AG10803 (cell line): ENCODE data around the gene PDCD2L.
"Not testable (repeated sequence)": the region's sequence is repeated elsewhere in the genome, so short reads cannot be mapped to it uniquely, and the experiment has no call there.

Source experiments
- DNase-seq: peaks from one replicate; pipeline ENCODE4 v3.0.0; 2010; ENCODE audit warnings: low read depth
- H3K4me3 ChIP-seq: 2 replicates; pipeline ENCODE4 v1.5.1; 2011; ENCODE audit warnings: mild to moderate bottlenecking, low read length, control low read depth
- TF ChIP-seq, protein P1 (sequence below): conservative IDR thresholded peaks from 2 replicates; pipeline ENCODE4 v1.5.1; 2011; ENCODE audit warnings: mild to moderate bottlenecking, low read length, control low read depth, inconsistent platforms

Gene PDCD2L

DNA sequence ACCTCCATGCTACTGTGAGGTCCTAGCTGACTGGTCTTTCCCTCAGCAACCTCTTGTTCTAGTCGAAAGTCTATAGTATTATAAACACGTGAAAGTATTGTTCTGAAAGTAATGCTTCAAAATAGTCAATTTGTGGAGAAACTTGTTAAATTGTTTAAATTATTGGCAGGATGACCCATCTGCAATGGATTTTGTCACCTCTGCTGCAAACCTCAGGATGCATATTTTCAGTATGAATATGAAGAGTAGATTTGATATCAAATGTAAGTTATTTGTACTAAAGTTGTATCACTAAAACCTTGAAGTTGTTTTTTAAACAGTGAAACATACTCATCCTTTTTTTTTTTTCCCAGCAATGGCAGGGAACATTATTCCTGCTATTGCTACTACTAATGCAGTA is 49.9 kb downstream of the PDCD2L start:
- no peak overlapping the region for H3K4me3 ChIP-seq
- DNase-seq: no peak
- TF ChIP-seq, protein P1, sequence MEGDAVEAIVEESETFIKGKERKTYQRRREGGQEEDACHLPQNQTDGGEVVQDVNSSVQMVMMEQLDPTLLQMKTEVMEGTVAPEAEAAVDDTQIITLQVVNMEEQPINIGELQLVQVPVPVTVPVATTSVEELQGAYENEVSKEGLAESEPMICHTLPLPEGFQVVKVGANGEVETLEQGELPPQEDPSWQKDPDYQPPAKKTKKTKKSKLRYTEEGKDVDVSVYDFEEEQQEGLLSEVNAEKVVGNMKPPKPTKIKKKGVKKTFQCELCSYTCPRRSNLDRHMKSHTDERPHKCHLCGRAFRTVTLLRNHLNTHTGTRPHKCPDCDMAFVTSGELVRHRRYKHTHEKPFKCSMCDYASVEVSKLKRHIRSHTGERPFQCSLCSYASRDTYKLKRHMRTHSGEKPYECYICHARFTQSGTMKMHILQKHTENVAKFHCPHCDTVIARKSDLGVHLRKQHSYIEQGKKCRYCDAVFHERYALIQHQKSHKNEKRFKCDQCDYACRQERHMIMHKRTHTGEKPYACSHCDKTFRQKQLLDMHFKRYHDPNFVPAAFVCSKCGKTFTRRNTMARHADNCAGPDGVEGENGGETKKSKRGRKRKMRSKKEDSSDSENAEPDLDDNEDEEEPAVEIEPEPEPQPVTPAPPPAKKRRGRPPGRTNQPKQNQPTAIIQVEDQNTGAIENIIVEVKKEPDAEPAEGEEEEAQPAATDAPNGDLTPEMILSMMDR: no peak

DNA sequence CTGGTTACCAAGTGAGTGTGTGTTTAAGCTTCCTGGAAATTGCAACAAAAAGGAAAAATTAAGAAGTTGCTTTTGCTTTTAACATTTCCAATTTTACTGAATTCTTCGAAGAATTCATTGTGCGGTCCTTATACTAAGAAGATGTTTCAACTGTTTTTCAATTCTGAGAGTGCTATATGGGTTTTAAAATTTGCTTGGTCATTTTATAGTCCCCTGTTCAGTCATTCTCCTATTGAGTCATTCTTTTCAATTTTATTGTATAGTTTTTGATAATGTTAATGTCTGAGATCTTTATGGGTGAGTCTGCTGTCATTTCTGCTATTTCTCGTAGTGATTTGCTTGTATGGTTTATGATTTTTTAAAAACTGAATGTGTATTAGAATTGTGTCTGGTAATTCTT is 50.5 kb downstream of the PDCD2L start:
- TF ChIP-seq, protein P1: no peak
- no peak for DNase-seq
- no peak overlapping the region for H3K4me3 ChIP-seq

DNA sequence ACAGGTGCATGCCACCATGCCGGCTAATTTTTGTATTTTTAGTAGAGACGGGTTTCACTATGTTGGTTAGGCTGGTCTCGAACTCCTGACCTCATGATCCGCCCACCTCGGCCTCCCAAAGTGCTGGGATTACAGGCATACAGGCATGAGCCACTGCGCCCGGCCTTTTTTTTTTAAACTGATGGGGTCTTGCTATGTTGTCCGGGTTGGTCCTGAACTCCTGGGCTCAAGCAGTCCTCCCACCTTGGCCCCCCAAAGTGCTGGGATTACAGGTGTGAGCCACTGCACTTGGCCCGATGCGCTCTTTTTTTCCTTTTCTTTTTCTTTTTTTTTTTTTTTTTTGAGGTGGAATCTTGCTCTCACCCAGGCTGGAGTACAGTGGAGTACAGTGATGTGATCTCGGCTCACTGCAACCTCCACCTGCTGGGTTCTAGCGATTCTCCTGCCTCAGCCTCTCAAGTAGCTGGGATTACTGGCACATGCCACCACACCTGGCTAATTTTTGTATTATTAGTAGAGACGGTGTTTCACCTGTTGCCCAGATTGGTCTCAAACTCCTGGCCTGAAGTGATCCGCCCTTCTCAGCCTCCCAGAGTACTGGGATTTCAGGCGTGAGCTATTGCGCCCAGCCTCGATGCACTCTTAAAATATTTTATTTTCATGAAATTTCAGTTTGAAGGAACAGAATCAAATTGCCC is 51.7 kb downstream of the PDCD2L start:
- not testable (repeated sequence) for H3K4me3 ChIP-seq, DNase-seq

DNA sequence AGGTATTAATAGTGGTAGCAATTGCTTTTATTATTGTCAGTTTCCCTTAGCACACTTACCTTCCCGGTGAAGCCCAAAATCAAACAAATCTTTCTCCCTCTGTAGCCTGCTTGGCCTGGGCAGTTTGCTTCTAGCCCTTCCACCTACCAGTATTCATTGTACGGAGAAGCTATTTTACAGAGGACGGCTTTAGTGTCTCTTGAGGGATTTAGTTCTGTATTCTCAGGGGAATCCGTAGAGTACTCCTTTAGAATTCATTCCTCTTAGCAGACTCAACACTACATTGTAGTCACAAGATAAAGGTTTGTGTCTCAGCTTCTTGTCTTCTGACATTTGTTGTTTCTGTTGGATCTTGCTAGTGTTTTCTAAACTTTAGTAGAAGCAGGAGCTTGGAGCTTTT is 53.2 kb downstream of the PDCD2L start:
- H3K4me3 ChIP-seq: no peak overlapping the region
- TF ChIP-seq, protein P1: no peak
- DNase-seq: no peak

DNA sequence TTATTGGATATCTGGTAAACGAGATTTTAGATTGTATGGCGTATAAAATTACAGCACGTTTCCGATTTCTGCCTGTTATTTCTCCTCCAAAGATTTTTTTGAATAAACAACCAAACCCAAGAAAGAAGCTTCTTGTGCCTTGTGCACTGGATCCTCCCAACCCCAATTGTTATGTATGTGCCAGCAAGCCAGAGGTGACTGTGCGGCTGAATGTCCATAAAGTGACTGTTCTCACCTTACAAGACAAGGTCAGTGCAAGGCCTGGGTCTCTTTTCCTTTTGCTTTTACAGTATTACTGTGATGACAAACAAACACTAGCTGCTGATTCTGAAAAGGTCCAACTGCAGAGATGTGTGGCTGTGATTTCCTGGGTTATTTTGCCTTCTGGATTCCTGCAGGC is 54.5 kb downstream of the PDCD2L start:
- no peak for DNase-seq
- TF ChIP-seq, protein P1: no peak
- H3K4me3 ChIP-seq: no peak overlapping the region

DNA sequence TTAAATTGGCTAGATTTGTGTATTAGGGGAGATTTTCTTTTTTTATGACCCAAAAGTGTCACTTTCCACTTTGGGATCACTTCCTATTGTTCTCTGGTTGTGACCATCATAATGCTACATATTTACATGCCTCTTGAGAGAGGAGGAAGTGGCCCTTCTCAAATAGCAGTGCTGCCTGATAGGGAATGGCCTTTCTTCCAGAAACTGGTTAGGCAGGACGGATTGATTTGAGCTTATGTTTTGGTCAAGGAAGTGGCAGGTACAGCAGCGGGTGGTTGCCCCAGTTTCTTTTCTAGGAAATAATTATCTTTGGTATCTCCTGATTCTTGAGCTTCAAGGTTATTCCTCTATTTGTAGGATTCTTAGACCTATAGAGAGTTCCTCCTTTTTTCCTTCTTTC is 55.4 kb downstream of the PDCD2L start:
- DNase-seq: no peak
- TF ChIP-seq, protein P1: no peak
- no peak overlapping the region for H3K4me3 ChIP-seq

DNA sequence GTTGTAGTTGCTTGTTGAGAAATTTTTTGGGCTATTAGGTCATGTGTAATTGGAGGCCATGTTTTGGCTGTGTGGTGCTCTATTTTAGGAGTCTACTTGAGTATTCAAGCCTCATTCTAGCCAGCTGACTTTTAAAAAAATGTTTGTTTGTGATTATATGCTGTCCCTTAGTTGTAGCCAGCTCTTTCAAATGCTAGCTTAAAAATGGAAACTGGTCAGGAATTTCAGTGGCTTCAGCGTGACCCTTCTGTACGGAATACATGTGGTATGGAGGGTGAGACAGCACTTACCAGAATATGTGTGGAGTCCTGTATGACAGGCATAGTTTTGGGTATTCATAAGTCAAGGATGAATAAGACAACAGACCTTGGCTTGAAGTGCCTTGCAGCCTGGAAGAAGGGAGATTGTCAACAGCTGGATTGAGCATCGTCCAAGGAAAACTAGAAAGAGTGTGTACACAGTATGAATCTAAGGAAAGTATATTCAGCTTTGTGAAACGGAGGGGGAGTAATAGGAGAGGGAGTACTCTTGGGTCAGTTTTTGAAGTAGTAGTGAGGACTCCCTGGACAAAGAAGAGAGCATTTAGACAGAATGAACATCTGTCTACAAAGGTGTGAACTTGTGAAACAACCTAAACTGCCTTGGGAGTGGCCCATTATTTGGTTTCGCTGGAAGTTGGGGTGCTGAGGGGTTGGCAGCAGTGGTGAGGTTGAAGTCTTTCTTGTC is 57.3 kb downstream of the PDCD2L start:
- peak; percentile 73 for DNase-seq
- TF ChIP-seq, protein P1: no peak
- H3K4me3 ChIP-seq: no peak overlapping the region

DNA sequence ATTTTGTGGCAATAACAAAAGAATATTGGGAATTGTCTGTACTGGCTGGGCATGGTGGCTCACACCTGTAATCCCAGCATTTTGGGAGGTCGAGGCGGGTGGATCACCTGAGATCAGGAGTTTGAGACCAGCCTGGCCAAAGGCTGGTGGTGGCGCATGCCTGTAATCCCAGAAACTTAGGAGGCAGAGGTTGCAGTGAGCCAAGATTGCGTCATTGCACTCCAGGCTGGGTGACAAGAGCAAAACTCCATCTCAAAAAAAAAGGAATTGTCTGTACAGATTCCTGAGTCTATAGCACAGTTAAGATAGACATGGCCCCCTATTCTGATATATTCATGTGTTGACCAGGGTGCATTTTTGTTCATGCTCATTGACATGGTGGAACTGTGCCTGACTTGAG is 60.6 kb downstream of the PDCD2L start:
- not testable (repeated sequence) for H3K4me3 ChIP-seq, DNase-seq
